Dermis microvascular lymphatic vessel endothelial cell (primary cell): ENCODE results near the gene NKTR. TPM values are rescaled to one million over a fixed set of nuclear protein-coding genes. Genes with fewer than 3 reads are reported as not detected.

Experiments used
- DNase-seq, 2 donors: peaks; one replicate each; pipeline versions ENCODE4 v3.0.0 to v3.0.0-alpha.2; 2010; ENCODE audit warnings: low read depth in 2 of 2
- total RNA-seq: library from RNA; depleted of rRNA; stranded (reverse); fragments of >200 nt; gene quantifications from 2 replicates; pipeline ENCODE4 v1.2.1, GENCODE V29; 2014

NKTR gene
- total RNA-seq, 1 donor from 2014 or later, result 36.3 TPM

GRCh38 chr3:42649783-42650182 lies 49.3 kb downstream of the NKTR start:
- no peak for DNase-seq

DNA sequence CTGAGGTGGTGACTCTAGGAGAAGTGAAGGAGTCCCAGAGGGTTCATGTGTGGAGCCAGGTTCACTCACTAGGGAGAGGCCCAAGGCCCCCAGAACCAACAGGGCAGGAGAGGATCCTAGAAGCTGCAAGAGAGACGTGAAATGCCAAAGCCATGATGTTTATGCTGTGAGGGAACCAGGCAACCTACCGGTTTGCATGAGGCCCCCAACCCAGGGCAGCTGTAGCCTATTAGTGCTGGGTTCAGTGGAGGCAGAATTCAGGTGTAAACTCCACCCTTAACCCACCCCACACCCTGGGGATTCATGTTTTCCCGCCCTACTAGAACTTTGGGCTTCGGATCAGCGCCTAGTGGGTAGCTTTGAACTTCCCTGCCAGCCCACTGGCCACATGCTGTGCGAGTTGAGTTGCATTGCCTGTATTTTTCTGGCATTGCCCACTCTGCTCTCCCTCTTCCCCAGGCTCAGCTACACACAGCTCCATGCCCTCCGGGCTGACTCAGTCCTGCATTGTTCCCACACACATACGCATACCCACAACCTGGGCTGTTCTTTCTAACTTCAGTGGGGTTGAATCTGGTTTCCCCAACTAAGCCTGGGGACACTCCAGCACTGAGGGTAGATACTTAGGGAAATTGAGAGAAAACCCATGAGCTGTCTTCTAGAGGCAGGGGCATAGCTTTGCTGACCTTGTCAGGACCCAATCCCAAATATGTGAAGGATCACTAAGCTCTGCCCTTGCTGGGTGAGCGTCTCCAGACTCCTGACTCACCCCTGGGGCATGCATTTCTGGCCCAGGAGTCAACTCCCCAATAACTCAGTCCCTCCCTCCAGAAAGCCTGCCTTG lies 51.0 kb downstream of the NKTR start:
- no peak for DNase-seq

DNA sequence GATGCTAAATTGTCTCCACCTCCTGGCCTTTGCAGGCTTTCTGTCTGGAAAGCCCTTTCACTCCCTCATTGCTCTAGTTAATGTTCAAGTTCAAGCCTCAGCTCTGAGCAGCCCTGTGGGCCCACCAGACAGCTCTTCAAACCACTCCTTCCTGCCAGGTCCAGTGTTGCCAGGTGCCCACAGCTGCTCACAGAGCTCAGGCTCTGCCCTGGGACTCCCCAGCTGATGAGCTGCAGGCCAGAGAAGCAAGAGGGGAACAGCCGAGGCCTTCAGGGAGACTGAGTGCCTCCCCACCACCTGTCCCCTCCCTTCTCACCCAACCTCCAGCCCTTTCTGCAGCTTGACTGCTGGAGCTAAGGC lies 51.7 kb downstream of the NKTR start:
- no peak for DNase-seq

- peak; percentile 32 to 85 for DNase-seq
Measured at GRCh38 chr3:42652611-42653302, 52.3 kb downstream of the NKTR start.

- peak in 1 of 2 donors; percentile 17 for DNase-seq
Measured at GRCh38 chr3:42653303-42653559, 52.7 kb downstream of the NKTR start.

- DNase-seq, result peak in 1 of 2 donors; percentile 21
Measured at GRCh38 chr3:42653560-42654330, 53.3 kb downstream of the NKTR start, which contains the start of gene ZBTB47. ZBTB47 (plus strand) TSS chr3:42653697; CDS start chr3:42658356, 4,659 bp downstream.

GRCh38 chr3:42654331-42655201 lies 54.1 kb downstream of the NKTR start:
- DNase-seq, result peak in 1 of 2 donors; percentile 64

DNA sequence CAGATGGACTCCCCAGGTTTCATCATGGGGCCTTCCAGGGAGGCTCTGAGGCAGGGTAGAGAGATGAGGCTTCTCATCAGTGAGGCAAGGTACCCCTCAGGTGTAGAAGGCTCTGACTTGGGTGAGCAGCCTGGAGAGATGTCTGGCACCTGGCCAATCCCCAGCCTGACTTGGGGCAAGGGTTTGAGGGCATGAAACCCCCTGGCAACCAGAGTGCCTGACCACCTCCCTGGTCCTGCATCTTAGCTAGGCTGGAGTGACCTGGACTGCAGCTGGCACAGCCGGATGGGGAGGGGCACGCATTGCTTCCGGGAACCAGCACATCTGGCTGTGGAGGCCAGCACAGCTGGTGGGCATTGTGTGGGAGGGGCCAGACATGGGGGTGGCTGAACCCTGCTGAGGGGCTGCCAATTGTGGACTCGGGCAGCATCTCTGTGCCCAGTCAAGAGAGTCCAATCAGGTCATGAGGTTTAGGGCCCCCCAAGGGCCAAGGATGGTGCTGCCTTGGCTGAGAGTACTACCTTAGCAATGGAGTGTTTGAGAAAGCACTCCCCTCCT lies 54.9 kb downstream of the NKTR start:
- peak in 1 of 2 donors; percentile 11 for DNase-seq

DNA sequence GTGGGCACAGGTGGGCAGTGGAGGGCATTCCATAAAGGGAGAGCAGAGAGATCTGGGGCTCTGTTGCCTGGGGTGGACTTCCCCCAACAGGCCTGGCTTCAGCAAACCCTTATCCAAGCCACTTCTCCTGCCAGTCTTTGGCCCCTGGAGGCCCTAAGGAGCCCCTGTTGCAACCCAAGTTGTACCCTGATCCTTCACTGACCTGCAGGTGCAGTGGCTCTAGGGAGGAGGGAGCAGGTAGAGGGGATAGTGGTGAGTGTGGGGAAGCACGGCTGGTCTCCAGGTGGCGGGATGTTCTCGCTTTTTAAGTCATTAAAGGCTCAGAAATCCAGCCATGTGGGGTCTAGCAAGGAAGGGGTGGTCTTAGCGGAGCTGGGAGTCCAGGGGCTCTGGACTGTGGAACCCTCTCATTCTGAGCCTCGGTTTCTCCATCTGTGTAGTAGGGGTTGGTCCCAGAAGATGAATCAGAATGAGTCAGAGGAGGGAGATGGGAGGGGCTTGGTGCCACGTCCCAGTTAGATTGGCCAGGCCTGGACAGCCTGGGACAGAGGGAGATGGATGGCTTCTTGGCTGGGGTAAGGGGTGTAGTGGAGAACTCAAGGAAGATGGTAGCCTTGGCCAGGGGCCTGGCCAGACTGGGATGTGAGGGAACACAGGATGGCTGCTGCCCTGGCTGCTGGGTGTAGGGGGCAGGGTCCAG lies 55.6 kb downstream of the NKTR start:
- DNase-seq, result peak in 1 of 2 donors; percentile 45

DNA sequence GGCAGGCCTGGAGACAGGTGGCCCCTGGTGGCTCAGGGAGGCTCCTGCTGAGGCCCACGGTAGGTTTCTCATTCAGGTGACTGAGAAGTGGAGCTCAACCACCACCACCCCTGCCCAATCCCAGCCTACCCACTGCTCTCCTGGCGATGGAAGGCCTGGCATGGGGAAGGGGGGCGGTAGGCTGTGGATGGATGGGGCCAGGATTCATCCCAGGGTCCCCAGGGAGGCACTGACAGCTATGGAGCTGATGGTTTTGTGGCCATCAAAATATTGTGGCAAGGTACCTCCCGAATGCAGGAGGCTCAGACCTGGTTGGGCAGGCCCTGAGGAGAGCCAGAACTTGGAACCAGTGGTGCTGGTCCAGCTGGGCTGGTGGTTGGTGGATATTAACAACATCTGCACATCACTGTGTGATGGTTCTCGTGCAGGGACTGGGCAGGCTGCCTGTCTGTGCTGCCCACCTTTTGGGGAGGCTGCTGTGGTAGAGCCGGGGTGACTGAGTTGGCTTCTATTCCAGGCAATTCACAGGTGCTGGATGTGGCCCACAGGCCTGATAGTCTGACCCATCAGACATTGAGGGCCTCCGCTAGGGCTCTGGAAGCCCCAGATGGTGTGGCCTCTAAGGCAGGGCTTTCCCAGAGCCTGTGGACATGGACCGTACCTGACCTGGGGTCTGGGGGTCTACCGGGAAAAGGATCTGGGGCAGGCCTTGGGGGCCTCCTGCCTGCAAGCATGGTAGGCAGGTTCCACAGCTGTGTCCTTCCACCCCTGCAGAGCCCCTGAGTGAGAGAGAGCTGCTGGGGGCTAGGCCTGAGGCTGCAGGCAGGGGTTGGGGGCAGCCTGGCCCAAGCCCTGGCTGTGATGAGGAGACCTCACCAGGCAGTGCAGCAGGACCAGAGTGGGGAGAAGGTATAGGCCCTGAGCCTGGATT lies 56.5 kb downstream of the NKTR start:
- DNase-seq, result no peak

GRCh38 chr3:42657675-42658074 lies 57.2 kb downstream of the NKTR start:
- no peak for DNase-seq

- DNase-seq, result no peak
Measured at GRCh38 chr3:42658091-42658770, 57.7 kb downstream of the NKTR start.

GRCh38 chr3:42658771-42659390 lies 58.4 kb downstream of the NKTR start:
- DNase-seq, result no peak

DNA sequence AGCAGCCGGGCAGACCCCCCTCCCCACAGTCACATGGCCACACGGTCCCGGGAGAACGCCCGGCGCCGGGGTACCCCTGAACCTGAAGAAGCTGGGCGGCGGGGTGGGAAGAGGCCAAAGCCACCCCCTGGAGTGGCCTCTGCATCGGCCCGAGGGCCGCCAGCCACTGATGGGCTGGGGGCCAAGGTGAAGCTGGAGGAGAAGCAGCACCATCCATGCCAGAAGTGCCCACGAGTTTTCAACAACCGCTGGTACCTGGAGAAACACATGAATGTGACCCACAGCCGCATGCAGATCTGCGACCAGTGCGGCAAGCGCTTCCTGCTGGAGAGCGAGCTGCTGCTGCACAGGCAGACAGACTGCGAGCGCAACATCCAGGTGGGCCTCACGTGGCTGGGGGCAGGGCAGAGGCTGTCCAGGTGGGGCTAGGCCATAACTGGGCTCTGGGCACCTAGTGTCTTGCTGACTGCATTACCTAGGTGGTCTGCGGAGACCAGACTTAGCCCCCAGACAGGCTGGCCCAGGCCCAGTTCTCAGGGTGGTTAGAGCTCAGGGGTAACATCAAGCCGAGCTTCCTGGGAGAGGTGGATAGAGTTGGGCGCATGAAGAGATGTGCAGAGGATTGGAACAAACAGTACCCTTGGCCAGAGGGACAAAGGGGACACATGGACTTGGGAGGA lies 59.1 kb downstream of the NKTR start:
- no peak for DNase-seq

DNA sequence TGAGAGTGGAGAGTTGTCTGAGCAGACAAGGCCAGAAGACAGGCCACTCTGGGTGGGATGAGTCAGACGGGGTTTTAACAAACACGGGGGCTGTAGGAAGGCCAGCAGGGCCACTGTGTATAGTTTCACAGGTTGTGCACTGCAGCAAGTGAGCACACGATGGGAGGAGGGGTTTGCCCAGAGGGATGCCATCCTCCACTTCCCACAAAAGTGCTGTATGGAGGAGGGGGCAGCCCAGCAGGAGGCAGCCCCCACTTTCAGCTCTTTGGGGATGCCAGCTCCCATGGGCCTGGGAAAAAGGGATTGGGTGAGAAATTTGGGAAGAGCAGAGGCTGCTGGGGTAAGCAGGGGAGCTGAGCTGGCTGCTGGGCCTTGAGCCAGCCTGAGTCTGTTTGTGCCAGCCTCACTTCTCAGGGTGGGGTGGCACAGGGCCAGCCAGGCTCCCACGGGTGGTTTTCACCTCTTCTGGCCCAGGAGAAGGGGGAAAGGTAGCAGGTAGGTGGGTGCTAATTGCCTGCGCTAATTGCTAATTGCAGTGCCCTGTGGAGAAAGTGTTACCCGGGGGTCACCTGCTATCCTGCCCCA lies 59.7 kb downstream of the NKTR start:
- no peak for DNase-seq

- no peak for DNase-seq
Measured at GRCh38 chr3:42660898-42661297, 60.4 kb downstream of the NKTR start.

DNA sequence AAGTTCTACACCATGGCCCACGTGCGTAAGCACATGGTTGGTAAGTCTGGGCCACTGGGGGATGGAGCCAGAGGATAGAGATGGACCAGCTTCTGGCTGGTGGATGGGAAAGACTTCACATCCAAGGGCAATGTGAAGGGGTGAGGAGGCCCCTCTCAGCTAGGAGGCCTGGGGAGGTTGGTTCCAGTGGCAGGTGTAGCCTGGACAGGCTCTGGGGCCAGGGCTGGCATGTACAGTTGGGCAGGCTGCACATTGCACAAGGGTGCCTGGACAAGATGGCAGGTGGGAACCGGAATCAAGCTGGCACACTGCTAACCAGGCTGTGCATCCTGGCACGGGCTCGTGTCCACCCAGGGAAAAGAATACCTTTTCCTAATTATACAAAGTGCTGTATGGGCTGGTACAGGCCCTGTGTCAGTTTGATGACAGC lies 61.1 kb downstream of the NKTR start:
- DNase-seq, result no peak
